ENCODE measurements around the gene ZNF594. TPM values are rescaled to one million over a fixed set of nuclear protein-coding genes. Genes with fewer than 3 reads are reported as not detected.
"Not testable (repeated sequence)": the region's sequence is repeated elsewhere in the genome, so short reads cannot be mapped to it uniquely, and the experiment has no call there.

Gene ZNF594
- total RNA-seq: 10 to 100 TPM; 17.2 to 17.5 TPM

GRCh38 chr17:5191541-5192417 lies at the start of gene ZNF594:
Gene ZNF594 (minus strand): TSS chr17:5191868. CDS start chr17:5184256, 7,612 bp downstream.
- peaks cover 19% of the 10 kb centered on the region for H3K4me1 Mint-ChIP-seq
- no peaks in the 10 kb centered on the region for H3K27me3 Mint-ChIP-seq
- ATAC-seq (ENCODE audit: low read depth): peak; percentile 99
- H3K9me3 Mint-ChIP-seq: peaks cover 10% of the 10 kb centered on the region
- H3K36me3 Mint-ChIP-seq: peaks cover 36% of the 10 kb centered on the region
- peak within 1 kb of the TSS; percentile 95 for H3K27ac Mint-ChIP-seq
- H3K4me3 Mint-ChIP-seq: peak within 1 kb of the TSS; percentile 95
- peak; percentile 98 for DNase-seq
- POLR2A ChIA-PET: interaction anchor here (0.5 to 1.3 kb wide), 9 partner anchors 9 to 277 kb away, joined by 3 to 8 read pairs (median 3); partner anchors contain the start of genes C1QBP, DHX33 and RPAIN

GRCh38 chr17:5239769-5240168 lies 48.1 kb upstream of the ZNF594 start:
- H3K36me3 Mint-ChIP-seq; H3K4me3 Mint-ChIP-seq; H3K9me3 Mint-ChIP-seq; DNase-seq; POLR2A ChIA-PET; ATAC-seq (ENCODE audit: low read depth); H3K27me3 Mint-ChIP-seq; H3K27ac Mint-ChIP-seq: not testable (repeated sequence)
- H3K4me1 Mint-ChIP-seq: peaks cover 20% of the 10 kb centered on the region

GRCh38 chr17:5238333-5238732 lies 46.7 kb upstream of the ZNF594 start:
- DNase-seq (no peak), ATAC-seq (ENCODE audit: low read depth) (no peak)
- peaks cover 6% of the 10 kb centered on the region for H3K36me3 Mint-ChIP-seq
- peaks cover 2% of the 10 kb centered on the region for H3K9me3 Mint-ChIP-seq
- H3K4me1 Mint-ChIP-seq: peaks cover 25% of the 10 kb centered on the region
- H3K27ac Mint-ChIP-seq: no peak overlapping the region
- H3K27me3 Mint-ChIP-seq: no peaks in the 10 kb centered on the region
- no peak overlapping the region for H3K4me3 Mint-ChIP-seq
- POLR2A ChIA-PET: interaction anchor here (1.7 kb wide), 1 partner anchor 11 kb away, joined by 8 read pairs; no protein-coding TSS in a partner anchor

- peak; percentile 69 for ATAC-seq (ENCODE audit: low read depth)
- no peak overlapping the region for H3K4me3 Mint-ChIP-seq
- H3K36me3 Mint-ChIP-seq: peaks cover 6% of the 10 kb centered on the region
Observed at GRCh38 chr17:5237541-5238016, 45.9 kb upstream of the ZNF594 start.

GRCh38 chr17:5236938-5237540 lies 45.4 kb upstream of the ZNF594 start:
- peaks cover 14% of the 10 kb centered on the region for H3K4me1 Mint-ChIP-seq

More at GRCh38 chr17:5237541-5238016, 45.9 kb upstream of the ZNF594 start:
- H3K27ac Mint-ChIP-seq: peak overlapping the region; percentile 63
- no peaks in the 10 kb centered on the region for H3K27me3 Mint-ChIP-seq
- peaks cover 2% of the 10 kb centered on the region for H3K9me3 Mint-ChIP-seq
- H3K4me1 Mint-ChIP-seq: peaks cover 18% of the 10 kb centered on the region
- peak; percentile 46 for DNase-seq
- POLR2A ChIA-PET: interaction anchor here (1.7 kb wide), 1 partner anchor 10 kb away, joined by 8 read pairs; no protein-coding TSS in a partner anchor

GRCh38 chr17:5234645-5235576 lies 43.2 kb upstream of the ZNF594 start, which contains the start of gene SCIMP:
Gene SCIMP (minus strand): TSS chr17:5234860. CDS start chr17:5234755, 105 bp downstream.
- Mint-ChIP-seq H3K4me1 (peaks cover 16% of the 10 kb centered on the region), H3K36me3 (no peaks in the 10 kb centered on the region), H3K9me3 (no peaks in the 10 kb centered on the region), H3K27me3 (no peaks in the 10 kb centered on the region), H3K4me3 (no peak within 1 kb of the TSS), H3K27ac (no peak within 1 kb of the TSS)
- POLR2A ChIA-PET: interaction anchor here (1.5 kb wide), 1 partner anchor 10 kb away, joined by 4 read pairs; no protein-coding TSS in a partner anchor
- ATAC-seq (ENCODE audit: low read depth) (no peak), DNase-seq (no peak)

More at GRCh38 chr17:5236938-5237540, 45.4 kb upstream of the ZNF594 start:
- H3K27ac Mint-ChIP-seq: peak overlapping the region; percentile 63
- no peak for DNase-seq
- ATAC-seq (ENCODE audit: low read depth): peak; percentile 16
- no peak overlapping the region for H3K4me3 Mint-ChIP-seq
- H3K27me3 Mint-ChIP-seq: no peaks in the 10 kb centered on the region
- peaks cover 3% of the 10 kb centered on the region for H3K36me3 Mint-ChIP-seq
- POLR2A ChIA-PET: interaction anchor here (1.7 kb wide), 1 partner anchor 10 kb away, joined by 8 read pairs; no protein-coding TSS in a partner anchor
- no peaks in the 10 kb centered on the region for H3K9me3 Mint-ChIP-seq

GRCh38 chr17:5233492-5233891 lies 41.8 kb upstream of the ZNF594 start:
- peaks cover 19% of the 10 kb centered on the region for H3K4me1 Mint-ChIP-seq
- H3K36me3 Mint-ChIP-seq; ATAC-seq (ENCODE audit: low read depth); H3K4me3 Mint-ChIP-seq; H3K9me3 Mint-ChIP-seq; H3K27ac Mint-ChIP-seq; H3K27me3 Mint-ChIP-seq; DNase-seq; POLR2A ChIA-PET: not testable (repeated sequence)

GRCh38 chr17:5226940-5227878 lies 35.5 kb upstream of the ZNF594 start:
- DNase-seq: peak; percentile 40
- H3K36me3 Mint-ChIP-seq: peaks cover 10% of the 10 kb centered on the region
- H3K4me1 Mint-ChIP-seq: peaks cover 25% of the 10 kb centered on the region
- ATAC-seq (ENCODE audit: low read depth): peak; percentile 81
- POLR2A ChIA-PET: interaction anchor here (1.6 kb wide), 1 partner anchor 11 kb away, joined by 8 read pairs; no protein-coding TSS in a partner anchor
- peak overlapping the region; percentile 95 for H3K27ac Mint-ChIP-seq
- H3K9me3 Mint-ChIP-seq: no peaks in the 10 kb centered on the region
- H3K27me3 Mint-ChIP-seq: no peaks in the 10 kb centered on the region
- peak overlapping the region; percentile 66 for H3K4me3 Mint-ChIP-seq

GRCh38 chr17:5225668-5226457 lies 34.2 kb upstream of the ZNF594 start:
- peak overlapping the region; percentile 5 for H3K4me3 Mint-ChIP-seq

GRCh38 chr17:5221912-5222311 lies 30.2 kb upstream of the ZNF594 start:
- H3K9me3 Mint-ChIP-seq; POLR2A ChIA-PET; ATAC-seq (ENCODE audit: low read depth); H3K36me3 Mint-ChIP-seq; H3K27me3 Mint-ChIP-seq; H3K27ac Mint-ChIP-seq; H3K4me3 Mint-ChIP-seq; DNase-seq: not testable (repeated sequence)
- H3K4me1 Mint-ChIP-seq: peaks cover 18% of the 10 kb centered on the region

More at GRCh38 chr17:5225668-5226457, 34.2 kb upstream of the ZNF594 start:
- no peaks in the 10 kb centered on the region for H3K9me3 Mint-ChIP-seq
- no peaks in the 10 kb centered on the region for H3K27me3 Mint-ChIP-seq
- ATAC-seq (ENCODE audit: low read depth): no peak
- POLR2A ChIA-PET: interaction anchor here (0.7 kb wide), 2 partner anchors 20 to 43 kb away, joined by 3 read pairs; no protein-coding TSS in a partner anchor
- peaks cover 10% of the 10 kb centered on the region for H3K36me3 Mint-ChIP-seq
- DNase-seq: no peak
- H3K4me1 Mint-ChIP-seq: peaks cover 30% of the 10 kb centered on the region
- no peak overlapping the region for H3K27ac Mint-ChIP-seq

- Mint-ChIP-seq H3K9me3 (no peaks in the 10 kb centered on the region), H3K4me1 (peaks cover 8% of the 10 kb centered on the region), H3K27me3 (no peaks in the 10 kb centered on the region), H3K36me3 (no peaks in the 10 kb centered on the region), H3K4me3 (no peak overlapping the region), H3K27ac (no peak overlapping the region)
- DNase-seq (no peak), ATAC-seq (ENCODE audit: low read depth) (no peak)
- POLR2A ChIA-PET: interaction anchor here (0.7 kb wide), 1 partner anchor 9 kb away, joined by 3 read pairs; no protein-coding TSS in a partner anchor
Observed at GRCh38 chr17:5220074-5220473, 28.4 kb upstream of the ZNF594 start.

All from activated naive CD8-positive, alpha-beta T cell treated with anti-CD3 and anti-CD28 coated beads, Interleukin-2, amount 10 ng/mL, durations not matched to agents 7 days and 5 days (primary cell).